ENCODE results near the gene RSPH10B2. TPM values are rescaled to one million over a fixed set of nuclear protein-coding genes. Genes with fewer than 3 reads are reported as not detected.
"Not testable (repeated sequence)": the region's sequence is repeated elsewhere in the genome, so short reads cannot be mapped to it uniquely, and the experiment has no call there.

Gene RSPH10B2
- total RNA-seq, 1 experiment from 2014 or later = 0.15 TPM

DNA sequence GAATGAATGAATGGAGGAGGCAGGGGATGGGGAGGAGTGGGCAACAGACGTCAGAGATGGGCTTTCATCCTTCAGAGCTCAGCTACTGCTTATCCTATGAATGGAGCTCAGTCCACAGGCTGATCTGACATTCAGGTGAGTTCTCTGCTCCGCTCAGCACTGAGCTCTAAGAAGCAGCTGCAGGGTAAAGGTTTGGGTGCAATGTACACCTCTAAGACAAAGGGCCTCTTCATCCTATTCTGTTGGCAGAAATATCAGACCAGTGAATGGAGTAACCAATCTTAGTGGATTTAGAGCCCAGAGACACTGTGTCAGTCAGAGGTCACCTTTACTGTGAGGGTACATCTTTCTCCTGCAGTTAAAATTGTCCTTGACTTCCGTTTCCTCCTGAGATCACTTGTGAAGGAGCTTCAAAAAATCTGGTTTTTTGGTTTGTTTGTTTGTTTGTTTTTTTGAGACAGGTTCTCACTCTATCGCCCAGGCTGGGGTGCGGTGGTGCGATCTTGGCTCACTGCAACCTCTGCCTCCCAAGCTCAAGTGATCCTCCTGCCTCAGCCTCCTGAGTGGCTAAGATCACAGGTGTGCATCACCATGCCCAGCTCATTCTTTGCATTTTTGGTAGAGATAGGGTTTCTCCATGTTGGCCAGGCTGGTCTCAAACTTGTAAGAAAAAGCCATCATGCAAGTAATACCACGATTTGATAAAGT is 77.3 kb downstream of the RSPH10B2 start:
- CTCF ChIA-PET = interaction anchor here (0.7 kb wide), 1 partner anchor 1057 kb away, joined by 4 read pairs; no protein-coding TSS in a partner anchor
- BruUV-seq (replicated peaks) = no TSS peak
- intact Hi-C loops (cut with micrococcal nuclease; ENCODE audit: unreplicated experiment) = no loop called here

DNA sequence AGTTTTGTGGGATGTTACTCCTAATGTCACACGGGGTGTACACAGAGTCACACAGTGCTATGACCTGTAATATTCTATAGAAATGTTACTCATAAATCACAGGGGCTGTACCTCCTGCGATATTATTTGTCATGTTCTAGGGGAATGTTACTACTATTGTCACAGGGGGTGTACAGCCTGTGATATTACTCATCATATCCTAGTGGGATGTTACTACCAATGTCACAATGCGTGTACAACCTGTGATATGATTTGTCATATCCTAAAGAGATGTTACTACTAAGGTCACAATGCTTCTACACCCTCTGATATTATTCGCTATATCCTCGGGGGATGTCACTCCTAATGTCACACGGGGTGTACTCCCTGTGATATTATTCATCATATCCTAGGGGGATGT is 79.7 kb downstream of the RSPH10B2 start:
- Histone ChIP-seq H3K27me3 (ENCODE audit: control insufficient read depth, insufficient read depth, low read length) (peaks cover 15% of the 10 kb centered on the region), H3K36me3 (ENCODE audit: control insufficient read depth, insufficient read depth, low read length) (no peaks in the 10 kb centered on the region), H3K27ac (ENCODE audit: low read length) (no peak overlapping the region), H3K4me1 (ENCODE audit: control insufficient read depth, insufficient read depth, low read length) (no peaks in the 10 kb centered on the region), H3K4me3 (ENCODE audit: low read depth in 2 of 2, low read length in 2 of 2) (no peak overlapping the region), H3K9me3 (ENCODE audit: control insufficient read depth, insufficient read depth, low read depth, low read length) (no peaks in the 10 kb centered on the region)
- ATAC-seq = no peak
- no peak for DNase-seq (ENCODE audit: low read depth, low spot score)
- CTCF ChIA-PET = no interaction called here
- POLR2A ChIA-PET = no interaction called here
- TF ChIP-seq SIN3A (IDR thresholded peaks at IDR 0.05; ENCODE audit: borderline replicate concordance, insufficient read depth, low read depth, low read length) (no peak), TCF7L2 (IDR thresholded peaks at IDR 0.05; ENCODE audit: low read depth, low read length) (no peak), POLR2AphosphoS5 (IDR thresholded peaks at IDR 0.05; ENCODE audit: low read depth, low read length) (no peak)
- TF ChIP-seq, protein P1, sequence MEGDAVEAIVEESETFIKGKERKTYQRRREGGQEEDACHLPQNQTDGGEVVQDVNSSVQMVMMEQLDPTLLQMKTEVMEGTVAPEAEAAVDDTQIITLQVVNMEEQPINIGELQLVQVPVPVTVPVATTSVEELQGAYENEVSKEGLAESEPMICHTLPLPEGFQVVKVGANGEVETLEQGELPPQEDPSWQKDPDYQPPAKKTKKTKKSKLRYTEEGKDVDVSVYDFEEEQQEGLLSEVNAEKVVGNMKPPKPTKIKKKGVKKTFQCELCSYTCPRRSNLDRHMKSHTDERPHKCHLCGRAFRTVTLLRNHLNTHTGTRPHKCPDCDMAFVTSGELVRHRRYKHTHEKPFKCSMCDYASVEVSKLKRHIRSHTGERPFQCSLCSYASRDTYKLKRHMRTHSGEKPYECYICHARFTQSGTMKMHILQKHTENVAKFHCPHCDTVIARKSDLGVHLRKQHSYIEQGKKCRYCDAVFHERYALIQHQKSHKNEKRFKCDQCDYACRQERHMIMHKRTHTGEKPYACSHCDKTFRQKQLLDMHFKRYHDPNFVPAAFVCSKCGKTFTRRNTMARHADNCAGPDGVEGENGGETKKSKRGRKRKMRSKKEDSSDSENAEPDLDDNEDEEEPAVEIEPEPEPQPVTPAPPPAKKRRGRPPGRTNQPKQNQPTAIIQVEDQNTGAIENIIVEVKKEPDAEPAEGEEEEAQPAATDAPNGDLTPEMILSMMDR (IDR thresholded peaks at IDR 0.05) = no peak
- TF ChIP-seq, protein P2, sequence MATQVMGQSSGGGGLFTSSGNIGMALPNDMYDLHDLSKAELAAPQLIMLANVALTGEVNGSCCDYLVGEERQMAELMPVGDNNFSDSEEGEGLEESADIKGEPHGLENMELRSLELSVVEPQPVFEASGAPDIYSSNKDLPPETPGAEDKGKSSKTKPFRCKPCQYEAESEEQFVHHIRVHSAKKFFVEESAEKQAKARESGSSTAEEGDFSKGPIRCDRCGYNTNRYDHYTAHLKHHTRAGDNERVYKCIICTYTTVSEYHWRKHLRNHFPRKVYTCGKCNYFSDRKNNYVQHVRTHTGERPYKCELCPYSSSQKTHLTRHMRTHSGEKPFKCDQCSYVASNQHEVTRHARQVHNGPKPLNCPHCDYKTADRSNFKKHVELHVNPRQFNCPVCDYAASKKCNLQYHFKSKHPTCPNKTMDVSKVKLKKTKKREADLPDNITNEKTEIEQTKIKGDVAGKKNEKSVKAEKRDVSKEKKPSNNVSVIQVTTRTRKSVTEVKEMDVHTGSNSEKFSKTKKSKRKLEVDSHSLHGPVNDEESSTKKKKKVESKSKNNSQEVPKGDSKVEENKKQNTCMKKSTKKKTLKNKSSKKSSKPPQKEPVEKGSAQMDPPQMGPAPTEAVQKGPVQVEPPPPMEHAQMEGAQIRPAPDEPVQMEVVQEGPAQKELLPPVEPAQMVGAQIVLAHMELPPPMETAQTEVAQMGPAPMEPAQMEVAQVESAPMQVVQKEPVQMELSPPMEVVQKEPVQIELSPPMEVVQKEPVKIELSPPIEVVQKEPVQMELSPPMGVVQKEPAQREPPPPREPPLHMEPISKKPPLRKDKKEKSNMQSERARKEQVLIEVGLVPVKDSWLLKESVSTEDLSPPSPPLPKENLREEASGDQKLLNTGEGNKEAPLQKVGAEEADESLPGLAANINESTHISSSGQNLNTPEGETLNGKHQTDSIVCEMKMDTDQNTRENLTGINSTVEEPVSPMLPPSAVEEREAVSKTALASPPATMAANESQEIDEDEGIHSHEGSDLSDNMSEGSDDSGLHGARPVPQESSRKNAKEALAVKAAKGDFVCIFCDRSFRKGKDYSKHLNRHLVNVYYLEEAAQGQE (IDR thresholded peaks at IDR 0.05; ENCODE audit: insufficient read depth in 1 of 2, low read depth in 2 of 2, low read length in 1 of 2) = no peak
- intact Hi-C loops (cut with micrococcal nuclease; ENCODE audit: unreplicated experiment) = no loop called here
- no TSS peak for BruUV-seq (replicated peaks)
- in situ Hi-C loops (cut with HindIII; ENCODE audit: low pct_unique_long_range_greater_than_20kb, low sequenced_read_pairs) = no loop called here

More for the DNA sequence above, 77.3 kb downstream of the RSPH10B2 start:
- no peak for ATAC-seq
- TF ChIP-seq, protein P1 (IDR thresholded peaks at IDR 0.05) = no peak
- no peak for TF ChIP-seq TCF7L2 (IDR thresholded peaks at IDR 0.05; ENCODE audit: low read depth, low read length)
- no peak for TF ChIP-seq SIN3A (IDR thresholded peaks at IDR 0.05; ENCODE audit: borderline replicate concordance, insufficient read depth, low read depth, low read length)
- TF ChIP-seq, protein P2 (IDR thresholded peaks at IDR 0.05; ENCODE audit: insufficient read depth in 1 of 2, low read depth in 2 of 2, low read length in 1 of 2) = no peak
- TF ChIP-seq POLR2AphosphoS5 (IDR thresholded peaks at IDR 0.05; ENCODE audit: low read depth, low read length) = no peak
- DNase-seq (ENCODE audit: low read depth, low spot score) = no peak
- H3K4me3 ChIP-seq (ENCODE audit: low read depth in 2 of 2, low read length in 2 of 2) = no peak overlapping the region
- H3K36me3 ChIP-seq (ENCODE audit: control insufficient read depth, insufficient read depth, low read length) = no peaks in the 10 kb centered on the region
- in situ Hi-C loops (cut with HindIII; ENCODE audit: low pct_unique_long_range_greater_than_20kb, low sequenced_read_pairs) = no loop called here
- no peaks in the 10 kb centered on the region for H3K4me1 ChIP-seq (ENCODE audit: control insufficient read depth, insufficient read depth, low read length)
- H3K27me3 ChIP-seq (ENCODE audit: control insufficient read depth, insufficient read depth, low read length) = peaks cover 15% of the 10 kb centered on the region
- no peaks in the 10 kb centered on the region for H3K9me3 ChIP-seq (ENCODE audit: control insufficient read depth, insufficient read depth, low read depth, low read length)
- POLR2A ChIA-PET = interaction anchor here (0.5 kb wide), 1 partner anchor 472 kb away, joined by 3 read pairs; no protein-coding TSS in a partner anchor
- no peak overlapping the region for H3K27ac ChIP-seq (ENCODE audit: low read length)

DNA sequence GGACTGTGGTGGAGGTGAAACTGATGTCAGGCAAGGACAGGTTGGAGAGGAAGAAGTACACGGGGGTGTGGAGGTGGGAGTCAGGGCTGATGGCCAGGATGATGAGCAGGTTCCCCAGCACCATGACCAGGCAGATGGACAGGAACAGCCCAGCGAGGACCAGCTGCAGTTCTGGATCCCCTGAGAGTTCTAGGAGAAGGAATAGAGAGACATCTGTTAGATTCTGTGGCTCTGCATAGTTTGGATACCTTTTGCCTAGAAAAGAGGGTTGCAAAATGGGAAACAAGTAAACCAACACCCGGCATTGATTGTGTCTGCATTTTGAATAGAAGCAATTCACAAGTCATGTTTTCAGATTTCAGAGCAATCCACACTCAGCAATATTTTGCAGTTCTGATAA is 81.6 kb downstream of the RSPH10B2 start:
- H3K4me3 ChIP-seq (ENCODE audit: low read depth in 2 of 2, low read length in 2 of 2); H3K9me3 ChIP-seq (ENCODE audit: control insufficient read depth, insufficient read depth, low read depth, low read length); intact Hi-C loops (cut with micrococcal nuclease; ENCODE audit: unreplicated experiment); ATAC-seq; CTCF ChIA-PET; H3K27ac ChIP-seq (ENCODE audit: low read length); in situ Hi-C loops (cut with HindIII; ENCODE audit: low pct_unique_long_range_greater_than_20kb, low sequenced_read_pairs); DNase-seq (ENCODE audit: low read depth, low spot score); BruUV-seq (replicated peaks); H3K36me3 ChIP-seq (ENCODE audit: control insufficient read depth, insufficient read depth, low read length); POLR2A ChIA-PET; H3K4me1 ChIP-seq (ENCODE audit: control insufficient read depth, insufficient read depth, low read length): not testable (repeated sequence)
- peaks cover 19% of the 10 kb centered on the region for H3K27me3 ChIP-seq (ENCODE audit: control insufficient read depth, insufficient read depth, low read length)
